Peyer's patch (tissue), 4 donors: ENCODE measurements around the gene PILRB.

Source experiments
- POLR2A ChIP-seq, 2 donors: fragments of 450-650 bp; IDR thresholded peaks; one replicate each; pipeline ENCODE4 v1.5.1; 2017; ENCODE audit warnings: antibody characterized with exemption in 2 of 2, mild to moderate bottlenecking in 2 of 2, moderate library complexity in 2 of 2
- TF ChIP-seq, protein P1 (sequence below), 6 experiments: fragments of 450-650 bp in 4 of 6; fragments of 200-600 bp in 2 of 6; sonication (generic) in 1 of 6; IDR thresholded peaks; one replicate each; pipeline ENCODE4 v1.5.1; 2017 to 2019; ENCODE audit warnings: antibody characterized with exemption in 6 of 6, mild to moderate bottlenecking in 3 of 6, moderate library complexity in 1 of 6

DNA sequence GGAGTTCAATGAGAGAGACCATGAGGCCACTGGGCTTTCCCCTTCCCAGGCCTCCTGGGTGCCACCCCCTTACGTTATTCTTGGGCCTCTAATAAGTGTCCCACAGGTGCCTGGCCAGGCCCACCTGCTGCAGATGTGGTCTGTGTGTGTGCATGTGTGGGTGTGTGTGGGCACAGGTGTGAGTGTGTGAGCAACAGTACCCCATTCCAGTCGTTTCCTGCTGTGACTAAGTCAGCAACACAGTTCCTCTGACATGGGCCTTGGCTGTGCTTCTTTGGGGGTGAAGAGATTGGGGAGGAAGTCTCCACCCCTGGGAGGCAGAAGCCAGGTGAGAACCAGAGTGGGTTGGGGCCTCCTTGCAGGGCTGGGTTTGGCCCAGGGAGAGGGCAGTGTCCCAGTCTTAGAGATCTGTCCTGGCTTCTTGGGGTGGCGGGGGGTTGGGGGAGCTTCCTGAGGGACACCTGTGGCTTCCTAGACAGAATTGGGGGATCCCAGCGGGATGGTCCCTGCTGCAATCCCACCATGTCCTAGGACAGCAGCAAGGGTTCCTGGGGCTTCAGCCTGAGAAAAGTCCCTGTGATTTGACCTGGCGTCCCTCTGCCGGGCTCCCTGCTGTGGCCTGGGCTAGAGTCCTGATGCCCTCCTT is 4.1 kb upstream of the PILRB start:
- no peak for TF ChIP-seq POLR2A (IDR thresholded peaks at IDR 0.05)
- TF ChIP-seq, protein P1, sequence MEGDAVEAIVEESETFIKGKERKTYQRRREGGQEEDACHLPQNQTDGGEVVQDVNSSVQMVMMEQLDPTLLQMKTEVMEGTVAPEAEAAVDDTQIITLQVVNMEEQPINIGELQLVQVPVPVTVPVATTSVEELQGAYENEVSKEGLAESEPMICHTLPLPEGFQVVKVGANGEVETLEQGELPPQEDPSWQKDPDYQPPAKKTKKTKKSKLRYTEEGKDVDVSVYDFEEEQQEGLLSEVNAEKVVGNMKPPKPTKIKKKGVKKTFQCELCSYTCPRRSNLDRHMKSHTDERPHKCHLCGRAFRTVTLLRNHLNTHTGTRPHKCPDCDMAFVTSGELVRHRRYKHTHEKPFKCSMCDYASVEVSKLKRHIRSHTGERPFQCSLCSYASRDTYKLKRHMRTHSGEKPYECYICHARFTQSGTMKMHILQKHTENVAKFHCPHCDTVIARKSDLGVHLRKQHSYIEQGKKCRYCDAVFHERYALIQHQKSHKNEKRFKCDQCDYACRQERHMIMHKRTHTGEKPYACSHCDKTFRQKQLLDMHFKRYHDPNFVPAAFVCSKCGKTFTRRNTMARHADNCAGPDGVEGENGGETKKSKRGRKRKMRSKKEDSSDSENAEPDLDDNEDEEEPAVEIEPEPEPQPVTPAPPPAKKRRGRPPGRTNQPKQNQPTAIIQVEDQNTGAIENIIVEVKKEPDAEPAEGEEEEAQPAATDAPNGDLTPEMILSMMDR (IDR thresholded peaks at IDR 0.05): no peak
